Common myeloid progenitor, CD34-positive (primary cell): Measurements from ENCODE around the gene PAX5.

ENCODE experiments used
- CTCF ChIA-PET: fragments of 350-600 bp; sonication (Branson Sonifier 250); formaldehyde crosslinking; loops from one replicate; lab custom pipeline; 2021; ENCODE audit warnings: antibody characterized with exemption; lab: Charles Lee
- POLR2A ChIA-PET: fragments of 350-600 bp; sonication (Branson Sonifier 250); formaldehyde crosslinking; loops from one replicate; lab custom pipeline; 2021; ENCODE audit warnings: antibody characterized with exemption; lab: Charles Lee
- DNase-seq, 3 donors: peaks; one replicate each; pipeline versions ENCODE4 v3.0.0 to v3.0.0-alpha.2; 2013
- H3K27ac ChIP-seq, 2 experiments: 1 replicate in 1 of 2; 2 replicates in 1 of 2; pipeline ENCODE4 v1.7.0; 2013; ENCODE audit warnings: inconsistent platforms in 2 of 2, low read length in 2 of 2, mild to moderate bottlenecking in 2 of 2, low read depth in 1 of 2, moderate library complexity in 1 of 2; ENCODE audit not compliant: severe bottlenecking in 2 of 2, insufficient read depth in 1 of 2, poor library complexity in 1 of 2
- H3K27me3 ChIP-seq, 5 experiments: replicated peaks in 2 of 5; 1 replicate in 3 of 5; 2 replicates in 2 of 5; pipeline versions ENCODE4 v1.6.1 to v1.7.0; 2013; ENCODE audit warnings: low read length in 4 of 5, mild to moderate bottlenecking in 2 of 5, moderate library complexity in 2 of 5, inconsistent platforms in 1 of 5; ENCODE audit not compliant: insufficient read depth in 5 of 5, control insufficient read depth in 4 of 5
- H3K36me3 ChIP-seq, 4 experiments: 1 replicate in 2 of 4; 2 replicates in 2 of 4; pipeline versions ENCODE4 v1.6.1 to v1.7.0; 2013; ENCODE audit warnings: low read length in 3 of 4, control low read depth in 1 of 4, mild to moderate bottlenecking in 1 of 4; ENCODE audit not compliant: control insufficient read depth in 4 of 4, insufficient read depth in 4 of 4
- H3K4me1 ChIP-seq, 4 experiments: 1 replicate in 3 of 4; 2 replicates in 1 of 4; pipeline versions ENCODE4 v1.6.1 to v1.7.1; 2013; ENCODE audit warnings: low read length in 3 of 4, mild to moderate bottlenecking in 3 of 4, control low read depth in 1 of 4, inconsistent platforms in 1 of 4, moderate library complexity in 1 of 4; ENCODE audit not compliant: control insufficient read depth in 4 of 4, insufficient read depth in 4 of 4; ENCODE audit errors: control extremely low read depth in 1 of 4
- H3K4me3 ChIP-seq, 7 experiments: 1 replicate in 4 of 7; 2 replicates in 3 of 7; pipeline versions ENCODE4 v1.5.1 to v1.7.0; 2013; ENCODE audit warnings: mild to moderate bottlenecking in 7 of 7, low read length in 6 of 7, moderate library complexity in 6 of 7, inconsistent platforms in 2 of 7, low read depth in 2 of 7, control low read depth in 1 of 7; ENCODE audit not compliant: insufficient read depth in 4 of 7, control insufficient read depth in 1 of 7; ENCODE audit errors: extremely low read depth in 1 of 7
- H3K9me3 ChIP-seq, 5 experiments: 1 replicate in 4 of 5; 2 replicates in 1 of 5; pipeline versions ENCODE4 v1.6.1 to v1.7.1; 2013; ENCODE audit warnings: low read length in 4 of 5, mild to moderate bottlenecking in 2 of 5, inconsistent platforms in 1 of 5, low read depth in 1 of 5, moderate library complexity in 1 of 5; ENCODE audit not compliant: control insufficient read depth in 4 of 5, insufficient read depth in 2 of 5; ENCODE audit errors: control extremely low read depth in 1 of 5
- WGBS: methylation state at CpG from one replicate; pipeline ENCODE4 v1.1.5; 2013; ENCODE audit not compliant: insufficient coverage; 5-methylcytosine and 5-hydroxymethylcytosine counted together

Gene PAX5

GRCh38 chr9:37034305-37034937 lies 353 bp upstream of the PAX5 start:
- H3K27ac ChIP-seq, result no peak overlapping the region
- peaks cover 0 to 5% (median 0%) of the 10 kb centered on the region in 5 experiments for H3K9me3 ChIP-seq
- DNase-seq, result peak in 2 of 3 donors; percentile 65 to 69
- peaks cover 4 to 56% (median 53%) of the 10 kb centered on the region in 4 experiments for H3K4me1 ChIP-seq
- H3K27me3 ChIP-seq, result peaks cover 29 to 100% (median 68%) of the 10 kb centered on the region in 5 experiments
- H3K36me3 ChIP-seq, result no peaks in the 10 kb centered on the region
- WGBS, result 0% methylated on average over 56 of the region's 56 CpGs
- POLR2A ChIA-PET, result no interaction called here
- peak overlapping the region in 6 of 7 experiments; percentile 35 to 69 (median 60) for H3K4me3 ChIP-seq
- CTCF ChIA-PET, result interaction anchor here (1.0 to 1.9 kb wide), 2 partner anchors 26 to 39 kb away, joined by 3 to 4 read pairs; no protein-coding TSS in a partner anchor

GRCh38 chr9:37033141-37033540 lies 927 bp downstream of the PAX5 start:
- H3K4me1 ChIP-seq, result peaks cover 0 to 59% (median 56%) of the 10 kb centered on the region in 4 experiments
- H3K27ac ChIP-seq, result no peak overlapping the region
- ChIA-PET CTCF (no interaction called here), POLR2A (no interaction called here)
- H3K27me3 ChIP-seq, result peaks cover 24 to 100% (median 71%) of the 10 kb centered on the region in 5 experiments
- H3K4me3 ChIP-seq, result no peak overlapping the region
- no peak for DNase-seq
- 76% methylated on average over 4 of the region's 6 CpGs for WGBS
- H3K9me3 ChIP-seq, result peaks cover 0 to 5% (median 0%) of the 10 kb centered on the region in 5 experiments
- no peaks in the 10 kb centered on the region for H3K36me3 ChIP-seq

- ChIA-PET POLR2A (no interaction called here), CTCF (no interaction called here)
- no CpG with 5 or more reads among the region's 3 CpGs for WGBS
- no peak overlapping the region for H3K27ac ChIP-seq
- no peaks in the 10 kb centered on the region for H3K36me3 ChIP-seq
- H3K4me3 ChIP-seq, result no peak overlapping the region
- peaks cover 0 to 58% (median 55%) of the 10 kb centered on the region in 4 experiments for H3K4me1 ChIP-seq
- H3K27me3 ChIP-seq, result peaks cover 22 to 100% (median 74%) of the 10 kb centered on the region in 5 experiments
- no peak for DNase-seq
- H3K9me3 ChIP-seq, result peaks cover 0 to 5% (median 0%) of the 10 kb centered on the region in 5 experiments
Observed at GRCh38 chr9:37032713-37033112, 1.4 kb downstream of the PAX5 start.

GRCh38 chr9:37031902-37032301 lies 2.2 kb downstream of the PAX5 start:
- WGBS, result 20% methylated on average over 1 of the region's 6 CpGs
- Histone ChIP-seq H3K4me3 (no peak overlapping the region), H3K36me3 (no peaks in the 10 kb centered on the region), H3K9me3 (peaks cover 0 to 5% (median 0%) of the 10 kb centered on the region in 5 experiments), H3K4me1 (peaks cover 0 to 56% (median 53%) of the 10 kb centered on the region in 4 experiments), H3K27me3 (peaks cover 21 to 99% (median 73%) of the 10 kb centered on the region in 5 experiments), H3K27ac (no peak overlapping the region)
- POLR2A ChIA-PET, result no interaction called here
- no peak for DNase-seq
- CTCF ChIA-PET, result no interaction called here

- H3K27ac ChIP-seq, result no peak overlapping the region
- H3K9me3 ChIP-seq, result peaks cover 0 to 5% (median 0%) of the 10 kb centered on the region in 5 experiments
- H3K4me3 ChIP-seq, result no peak overlapping the region
- WGBS, result 13% methylated on average over 3 of the region's 4 CpGs
- no peaks in the 10 kb centered on the region for H3K36me3 ChIP-seq
- ChIA-PET CTCF (no interaction called here), POLR2A (no interaction called here)
- DNase-seq, result peak in 1 of 3 donors; percentile 9
- H3K4me1 ChIP-seq, result peaks cover 0 to 56% (median 53%) of the 10 kb centered on the region in 4 experiments
- peaks cover 14 to 99% (median 70%) of the 10 kb centered on the region in 5 experiments for H3K27me3 ChIP-seq
Observed at GRCh38 chr9:37031081-37031480, 3.0 kb downstream of the PAX5 start.

GRCh38 chr9:37030611-37030939 lies 3.5 kb downstream of the PAX5 start:
- POLR2A ChIA-PET, result no interaction called here
- no peak overlapping the region for H3K4me3 ChIP-seq
- H3K27ac ChIP-seq, result no peak overlapping the region
- peaks cover 0 to 6% (median 0%) of the 10 kb centered on the region in 5 experiments for H3K9me3 ChIP-seq
- H3K27me3 ChIP-seq, result peaks cover 11 to 99% (median 71%) of the 10 kb centered on the region in 5 experiments
- DNase-seq, result peak in 1 of 3 donors; percentile 31
- H3K36me3 ChIP-seq, result no peaks in the 10 kb centered on the region
- peaks cover 0 to 58% (median 55%) of the 10 kb centered on the region in 4 experiments for H3K4me1 ChIP-seq
- WGBS, result 0% methylated on average over 6 of the region's 7 CpGs
- CTCF ChIA-PET, result interaction anchor here (0.5 kb wide), 1 partner anchor 9 kb away, joined by 5 read pairs; no protein-coding TSS in a partner anchor
